ENCODE results near the gene S100A10. TPM values are rescaled to one million over a fixed set of nuclear protein-coding genes. Genes with fewer than 3 reads are reported as not detected.

The S100A10 gene
- total and polyA plus RNA-seq, 2 experiments from 2014 or later = 35.9 to 634 TPM

- no peak for TF ChIP-seq ZNF462 (CRISPR knock-in tag; IDR thresholded peaks at IDR 0.05)
- TF ChIP-seq POLR2AphosphoS5 (IDR thresholded peaks at IDR 0.05; ENCODE audit: low read depth) = no peak
- no peak for TF ChIP-seq ZNF114 (CRISPR knock-in tag; IDR thresholded peaks at IDR 0.05)
- TF ChIP-seq, protein P1, sequence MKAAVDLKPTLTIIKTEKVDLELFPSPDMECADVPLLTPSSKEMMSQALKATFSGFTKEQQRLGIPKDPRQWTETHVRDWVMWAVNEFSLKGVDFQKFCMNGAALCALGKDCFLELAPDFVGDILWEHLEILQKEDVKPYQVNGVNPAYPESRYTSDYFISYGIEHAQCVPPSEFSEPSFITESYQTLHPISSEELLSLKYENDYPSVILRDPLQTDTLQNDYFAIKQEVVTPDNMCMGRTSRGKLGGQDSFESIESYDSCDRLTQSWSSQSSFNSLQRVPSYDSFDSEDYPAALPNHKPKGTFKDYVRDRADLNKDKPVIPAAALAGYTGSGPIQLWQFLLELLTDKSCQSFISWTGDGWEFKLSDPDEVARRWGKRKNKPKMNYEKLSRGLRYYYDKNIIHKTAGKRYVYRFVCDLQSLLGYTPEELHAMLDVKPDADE (IDR thresholded peaks at IDR 0.05) = no peak
- TF ChIP-seq STAT1 (IDR thresholded peaks at IDR 0.05; ENCODE audit: unreplicated experiment) = no peak
- no peak for TF ChIP-seq EZH2 (IDR thresholded peaks at IDR 0.05; ENCODE audit: low read depth, unreplicated experiment)
- TF ChIP-seq CTCF (conservative IDR thresholded peaks at IDR 0.05; ENCODE audit: low read depth in 2 of 2) = no peak
- no peak for TF ChIP-seq ZNF331 (CRISPR knock-in tag; IDR thresholded peaks at IDR 0.05; ENCODE audit: low read depth)
These were observed 7.4 kb upstream of the S100A10 start (continued) for GRCh38 chr1:152000964-152001630.
